ENCODE measurements around the gene SEC14L6.
"Not testable (repeated sequence)": the region's sequence is repeated elsewhere in the genome, so short reads cannot be mapped to it uniquely, and the experiment has no call there.

Gene SEC14L6

GRCh38 chr22:30546616-30547015, at the start of gene SEC14L6:
TSS of gene SEC14L6 (minus strand) at chr22:30546741. CDS start at chr22:30546682, 59 bp downstream.
- DNase-seq, result no peak

GRCh38 chr22:30596199-30596598, 49.7 kb upstream of the SEC14L6 start:
- DNase-seq, result no peak

- DNase-seq, result not testable (repeated sequence)
Measured at GRCh38 chr22:30592360-30592713, 45.8 kb upstream of the SEC14L6 start.

GRCh38 chr22:30591588-30592359, 45.2 kb upstream of the SEC14L6 start, which contains the start of gene PES1:
TSS of gene PES1 (minus strand) at chr22:30591910. CDS start at chr22:30591833, 77 bp downstream.
- DNase-seq, result peak; percentile 88

- DNase-seq, result no peak
Measured at GRCh38 chr22:30591191-30591587, 44.6 kb upstream of the SEC14L6 start.

- no peak for DNase-seq
Measured at GRCh38 chr22:30586414-30586813, 39.9 kb upstream of the SEC14L6 start.

GRCh38 chr22:30584441-30584840, 37.9 kb upstream of the SEC14L6 start:
- DNase-seq, result no peak

GRCh38 chr22:30582788-30583545, 36.4 kb upstream of the SEC14L6 start:
- no peak for DNase-seq

- no peak for DNase-seq
Measured at GRCh38 chr22:30582051-30582450, 35.5 kb upstream of the SEC14L6 start.

- DNase-seq, result no peak
Measured at GRCh38 chr22:30580896-30581295, 34.4 kb upstream of the SEC14L6 start.

- no peak for DNase-seq
Measured at GRCh38 chr22:30578481-30578880, 31.9 kb upstream of the SEC14L6 start.

GRCh38 chr22:30575859-30576258, 29.3 kb upstream of the SEC14L6 start:
- DNase-seq, result no peak

- no peak for DNase-seq
Measured at GRCh38 chr22:30574997-30575671, 28.6 kb upstream of the SEC14L6 start.

- no peak for DNase-seq
Measured at GRCh38 chr22:30574095-30574981, 27.8 kb upstream of the SEC14L6 start, which contains the start of gene GAL3ST1. TSS of gene GAL3ST1 (minus strand) at chr22:30574665. CDS start at chr22:30557392, 17,273 bp downstream.

GRCh38 chr22:30573594-30574094, 27.1 kb upstream of the SEC14L6 start:
- no peak for DNase-seq

GRCh38 chr22:30572840-30573593, 26.5 kb upstream of the SEC14L6 start:
- no peak for DNase-seq

GRCh38 chr22:30572210-30572609, 25.7 kb upstream of the SEC14L6 start:
- DNase-seq, result no peak

- no peak for DNase-seq
Measured at GRCh38 chr22:30569674-30570202, 23.2 kb upstream of the SEC14L6 start.

- no peak for DNase-seq
Measured at GRCh38 chr22:30568137-30568805, 21.7 kb upstream of the SEC14L6 start.

GRCh38 chr22:30567277-30567676, 20.7 kb upstream of the SEC14L6 start:
- not testable (repeated sequence) for DNase-seq

GRCh38 chr22:30566125-30566524, 19.6 kb upstream of the SEC14L6 start:
- no peak for DNase-seq

Data from stimulated activated CD4-positive, alpha-beta T cell treated with anti-CD3 and anti-CD28 coated beads, Interleukin-4, amount 100 ng/mL, for 1 hour (primary cell).